CD8-positive, alpha-beta memory T cell (primary cell): Measurements from ENCODE around the gene TMPRSS3. TPM values are rescaled to one million over a fixed set of nuclear protein-coding genes. Genes with fewer than 3 reads are reported as not detected.
A peak's percentile ranks its signal among the peaks of the same experiment; 100 is the strongest.

Source experiments
- CTCF ChIA-PET: fragments of 350-600 bp; sonication (Branson Sonifier 250); formaldehyde crosslinking; loops from one replicate; lab custom pipeline; 2021; ENCODE audit warnings: antibody characterized with exemption; lab: Charles Lee
- POLR2A ChIA-PET: fragments of 350-600 bp; sonication (Branson Sonifier 250); formaldehyde crosslinking; loops from one replicate; lab custom pipeline; 2021; ENCODE audit warnings: antibody characterized with exemption; lab: Charles Lee
- DNase-seq, 5 donors: peaks; one replicate each; pipeline versions ENCODE4 v3.0.0 to v3.0.0-alpha.2; 2020 to 2022; ENCODE audit warnings: mixed read lengths in 1 of 5
- H3K27ac ChIP-seq: one replicate; pipeline ENCODE4 v1.7.0; 2013; ENCODE audit warnings: low read depth, mild to moderate bottlenecking, low read length, moderate library complexity
- H3K27me3 ChIP-seq: 2 replicates; pipeline ENCODE4 v1.7.0; 2013; ENCODE audit warnings: low read length, mild to moderate bottlenecking; ENCODE audit not compliant: insufficient read depth, poor library complexity, severe bottlenecking
- H3K36me3 ChIP-seq: 2 replicates; pipeline ENCODE4 v1.7.0; 2013; ENCODE audit warnings: mild to moderate bottlenecking, low read length, moderate library complexity; ENCODE audit not compliant: insufficient read depth
- H3K4me1 ChIP-seq: 2 replicates; pipeline ENCODE4 v1.7.0; 2013; ENCODE audit warnings: mild to moderate bottlenecking, low read length, moderate library complexity; ENCODE audit not compliant: insufficient read depth
- H3K4me3 ChIP-seq: 2 replicates; pipeline ENCODE4 v1.7.0; 2013; ENCODE audit warnings: mild to moderate bottlenecking, low read length
- H3K9me3 ChIP-seq: 2 replicates; pipeline ENCODE4 v1.7.0; 2013; ENCODE audit warnings: mild to moderate bottlenecking, low read length
- H3K27ac Mint-ChIP-seq, 8 donors: one replicate each; pipeline ENCODE4 v1.8.0; 2020 to 2021; ENCODE audit warnings: mixed read lengths in 8 of 8, mild to moderate bottlenecking in 6 of 8, inconsistent platforms in 3 of 8, moderate library complexity in 3 of 8
- H3K27me3 Mint-ChIP-seq, 2 donors: one replicate each; pipeline ENCODE4 v1.8.0; 2020 to 2021; ENCODE audit warnings: mixed read lengths in 2 of 2, mild to moderate bottlenecking in 1 of 2, moderate library complexity in 1 of 2
- H3K36me3 Mint-ChIP-seq, 3 donors: one replicate each; pipeline ENCODE4 v1.8.0; 2020 to 2021; ENCODE audit warnings: mixed read lengths in 3 of 3, inconsistent platforms in 1 of 3, mild to moderate bottlenecking in 1 of 3
- H3K4me1 Mint-ChIP-seq, 3 donors: one replicate each; pipeline ENCODE4 v1.8.0; 2020 to 2021; ENCODE audit warnings: mixed read lengths in 3 of 3, inconsistent platforms in 1 of 3, mild to moderate bottlenecking in 1 of 3
- H3K4me3 Mint-ChIP-seq, 7 donors: one replicate each; pipeline ENCODE4 v1.8.0; 2020 to 2021; ENCODE audit warnings: mixed read lengths in 7 of 7, mild to moderate bottlenecking in 6 of 7, moderate library complexity in 4 of 7, inconsistent platforms in 2 of 7
- H3K9me3 Mint-ChIP-seq, 5 donors: one replicate each; pipeline ENCODE4 v1.8.0; 2020 to 2022; ENCODE audit warnings: mixed read lengths in 5 of 5, mild to moderate bottlenecking in 3 of 5, moderate library complexity in 2 of 5, inconsistent platforms in 1 of 5
- polyA plus RNA-seq: library from polyadenylated mRNA; unstranded; fragments of 300-500 nt; fragmentation: Illumina TruSeq; gene quantifications from one replicate; pipeline ENCODE4 v1.2.3, GENCODE V29; 2021
- total RNA-seq, 2 experiments: library from RNA; stranded (reverse); gene quantifications; one replicate each; pipeline ENCODE4 v1.2.3, GENCODE V29; 2021

TMPRSS3 gene
- total and polyA plus RNA-seq, 3 experiments from 2014 or later = 2.0 to 20.4 (median 19.6) TPM

DNA sequence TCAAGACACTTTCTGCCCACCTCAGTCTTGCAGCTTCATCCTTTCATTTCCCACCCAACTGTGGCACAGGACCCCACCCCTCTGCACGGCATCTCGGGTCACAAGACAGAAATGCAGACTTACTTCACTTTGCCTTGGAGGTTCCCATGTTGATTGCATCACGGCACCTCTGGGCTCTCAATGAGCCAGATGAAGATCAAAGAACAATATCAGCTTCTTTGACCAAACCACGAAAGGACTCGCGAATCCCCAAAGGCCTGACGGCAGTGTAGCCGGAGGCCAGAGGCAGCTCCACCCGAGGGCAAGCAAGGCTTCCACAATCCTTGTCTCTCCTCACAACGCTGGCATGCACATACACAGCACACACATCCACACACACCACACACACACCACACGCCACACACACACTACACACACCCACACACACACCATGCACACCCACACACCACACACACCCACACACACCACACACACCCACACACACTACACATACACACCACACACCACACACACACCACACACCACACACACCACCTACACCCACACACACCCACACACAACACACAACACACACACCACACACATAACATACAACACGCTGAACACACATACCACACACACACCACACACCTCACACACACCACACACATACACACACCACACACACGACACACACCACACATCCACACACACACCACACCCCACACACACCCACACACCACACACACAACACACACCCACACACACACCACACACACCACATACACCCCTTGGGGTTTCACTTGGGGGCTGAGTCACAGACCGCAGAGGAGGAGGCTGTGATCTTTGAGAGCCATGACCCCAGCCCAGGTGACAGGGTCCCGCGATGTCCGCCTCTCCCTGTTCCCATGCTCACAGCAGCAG lies 43.7 kb upstream of the TMPRSS3 start:
- H3K4me3 ChIP-seq = no peak overlapping the region
- CTCF ChIA-PET = interaction anchor here (0.9 to 1.0 kb wide), 2 partner anchors 36 to 101 kb away, joined by 3 read pairs; partner anchors contain the start of gene UBASH3A
- H3K27ac Mint-ChIP-seq = peak overlapping the region; percentile 10 to 95 (median 80)

DNA sequence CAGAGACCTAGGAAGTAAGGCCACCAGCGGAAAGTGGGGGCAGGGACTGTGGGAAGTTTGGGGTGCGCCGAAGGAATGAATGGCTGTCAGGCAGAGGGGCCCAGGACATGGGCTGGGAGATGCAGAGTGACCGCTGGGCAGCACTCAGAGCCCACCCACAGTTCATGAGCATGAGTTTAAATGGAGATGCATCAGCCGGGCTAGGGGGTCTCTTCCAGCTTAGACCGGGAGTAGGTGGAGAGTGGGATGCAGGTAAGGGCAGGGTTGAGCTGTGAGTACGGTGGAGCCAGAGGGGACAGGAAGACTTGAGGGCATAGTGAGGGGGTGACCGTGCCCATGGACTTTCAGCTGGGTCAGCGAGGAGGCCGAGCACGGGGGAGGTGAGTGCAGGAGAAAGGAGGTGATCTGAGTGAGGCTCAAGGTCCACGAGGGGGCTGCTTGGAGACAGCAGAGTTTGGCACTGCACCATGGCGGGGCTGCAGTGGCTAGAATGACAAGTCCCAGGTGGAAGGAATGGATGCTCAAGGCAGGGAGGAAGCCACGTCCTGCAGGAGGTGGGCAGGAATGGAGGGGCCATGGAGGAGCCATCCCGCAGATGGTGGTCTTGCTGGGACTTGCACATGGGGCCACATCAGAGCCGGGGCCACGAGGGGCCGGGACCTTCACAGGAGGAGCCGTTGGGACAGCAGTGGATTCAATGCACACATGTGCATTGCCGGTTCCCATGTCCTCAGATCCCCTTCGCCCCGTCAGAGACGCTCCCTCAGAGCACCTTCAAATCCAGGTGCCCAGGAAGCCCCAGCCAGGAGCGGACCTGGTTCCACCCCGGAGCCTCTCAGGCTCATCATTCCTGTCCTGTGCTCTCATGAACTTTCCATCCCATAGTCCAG lies 42.7 kb upstream of the TMPRSS3 start:
- Mint-ChIP-seq H3K4me3 (no peak overlapping the region), H3K27ac (peak overlapping the region; percentile 35 to 95 (median 64)), H3K9me3 (no peaks in the 10 kb centered on the region), H3K36me3 (peaks cover 39 to 97% (median 41%) of the 10 kb centered on the region in 3 donors), H3K4me1 (peaks cover 47 to 74% (median 64%) of the 10 kb centered on the region in 3 donors), H3K27me3 (no peaks in the 10 kb centered on the region)
- H3K4me3 ChIP-seq = no peak overlapping the region
- POLR2A ChIA-PET = interaction anchor here (1.4 kb wide), 1 partner anchor 14 kb away, joined by 5 read pairs; no protein-coding TSS in a partner anchor
- H3K27me3 ChIP-seq = no peaks in the 10 kb centered on the region
- H3K36me3 ChIP-seq = peaks cover 66% of the 10 kb centered on the region
- H3K4me1 ChIP-seq = peaks cover 20% of the 10 kb centered on the region
- DNase-seq = no peak
- H3K9me3 ChIP-seq = no peaks in the 10 kb centered on the region
- CTCF ChIA-PET = interaction anchor here (0.9 to 1.0 kb wide), 2 partner anchors 35 to 100 kb away, joined by 3 read pairs; partner anchors contain the start of gene UBASH3A
- no peak overlapping the region for H3K27ac ChIP-seq

More for the DNA sequence above, 43.7 kb upstream of the TMPRSS3 start:
- no peak overlapping the region for H3K27ac ChIP-seq
- H3K9me3 ChIP-seq = no peaks in the 10 kb centered on the region
- Mint-ChIP-seq H3K36me3 (peaks cover 31 to 97% (median 34%) of the 10 kb centered on the region in 3 donors), H3K9me3 (no peaks in the 10 kb centered on the region), H3K27me3 (no peaks in the 10 kb centered on the region), H3K4me3 (peak overlapping the region in 4 of 7 donors; percentile 6 to 87 (median 41)), H3K4me1 (peaks cover 47 to 65% (median 58%) of the 10 kb centered on the region in 3 donors)
- H3K4me1 ChIP-seq = peaks cover 16% of the 10 kb centered on the region
- DNase-seq = peak in 1 of 5 donors; percentile 64
- no peaks in the 10 kb centered on the region for H3K27me3 ChIP-seq
- peaks cover 57% of the 10 kb centered on the region for H3K36me3 ChIP-seq
- POLR2A ChIA-PET = interaction anchor here (1.4 kb wide), 1 partner anchor 14 kb away, joined by 5 read pairs; no protein-coding TSS in a partner anchor

DNA sequence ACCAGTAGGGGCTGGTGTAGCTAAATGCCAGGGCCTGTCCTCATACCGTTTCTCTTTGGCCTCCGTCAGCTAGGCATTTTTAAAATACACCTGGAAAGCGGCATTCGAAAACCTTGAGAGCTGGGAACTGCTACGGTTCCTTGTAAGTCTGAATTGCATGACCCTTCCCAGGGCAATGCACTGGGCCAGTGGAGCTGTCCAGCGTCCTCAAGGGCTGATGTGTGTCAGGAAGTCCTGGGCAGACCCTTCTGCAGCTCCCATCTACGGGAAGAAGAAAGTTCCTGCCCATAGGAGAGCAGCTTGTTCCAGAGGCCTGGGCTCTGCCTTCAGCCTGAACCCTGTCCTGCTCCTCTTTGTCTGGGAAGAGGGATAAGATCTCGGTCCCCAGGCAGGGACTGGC lies 41.9 kb upstream of the TMPRSS3 start:
- Histone ChIP-seq H3K36me3 (peaks cover 68% of the 10 kb centered on the region), H3K27me3 (no peaks in the 10 kb centered on the region), H3K9me3 (no peaks in the 10 kb centered on the region), H3K4me3 (no peak overlapping the region), H3K4me1 (peaks cover 20% of the 10 kb centered on the region), H3K27ac (no peak overlapping the region)
- Mint-ChIP-seq H3K4me3 (no peak overlapping the region), H3K36me3 (peaks cover 41 to 97% (median 47%) of the 10 kb centered on the region in 3 donors), H3K27ac (peak overlapping the region in 1 of 8 donors; percentile 76), H3K9me3 (no peaks in the 10 kb centered on the region), H3K27me3 (no peaks in the 10 kb centered on the region), H3K4me1 (peaks cover 47 to 78% (median 64%) of the 10 kb centered on the region in 3 donors)
- no peak for DNase-seq
- POLR2A ChIA-PET = no interaction called here
- CTCF ChIA-PET = interaction anchor here (1.5 kb wide), 1 partner anchor 37 kb away, joined by 3 read pairs; no protein-coding TSS in a partner anchor

DNA sequence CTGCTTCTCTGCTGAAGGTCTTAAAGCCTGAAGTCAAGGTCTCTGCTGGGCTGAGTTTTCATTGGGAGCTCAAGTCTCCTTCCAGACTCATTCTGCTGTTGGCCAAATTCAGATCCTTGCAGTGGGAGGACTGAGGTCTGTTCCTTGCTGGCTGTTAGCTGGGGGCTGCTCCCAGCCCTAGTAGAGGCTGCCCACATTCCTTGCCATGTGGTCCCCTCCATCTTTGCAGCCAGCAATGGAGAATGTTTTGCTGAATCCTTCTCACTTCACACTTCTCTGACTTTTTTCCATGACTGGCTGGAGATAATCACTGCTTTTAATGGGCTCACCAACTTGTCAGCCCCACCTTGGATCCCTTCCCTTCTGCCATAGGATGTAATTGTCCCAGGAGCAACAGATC lies 41.1 kb upstream of the TMPRSS3 start:
- no peak overlapping the region for H3K4me3 Mint-ChIP-seq
- ChIA-PET POLR2A (no interaction called here), CTCF (interaction anchor here (0.6 to 1.8 kb wide), 5 partner anchors 13 to 56 kb away, joined by 3 to 6 read pairs (median 3); no protein-coding TSS in a partner anchor)
- H3K4me1 Mint-ChIP-seq = peaks cover 43 to 75% (median 64%) of the 10 kb centered on the region in 3 donors
- peaks cover 42 to 97% (median 54%) of the 10 kb centered on the region in 3 donors for H3K36me3 Mint-ChIP-seq
- H3K36me3 ChIP-seq = peaks cover 70% of the 10 kb centered on the region
- no peaks in the 10 kb centered on the region for H3K9me3 ChIP-seq
- H3K27ac Mint-ChIP-seq = peak overlapping the region in 4 of 8 donors; percentile 6 to 50 (median 31)
- H3K4me1 ChIP-seq = peaks cover 20% of the 10 kb centered on the region
- H3K27ac ChIP-seq = no peak overlapping the region
- no peak for DNase-seq
- H3K9me3 Mint-ChIP-seq = no peaks in the 10 kb centered on the region
- H3K27me3 ChIP-seq = no peaks in the 10 kb centered on the region
- H3K4me3 ChIP-seq = no peak overlapping the region
- H3K27me3 Mint-ChIP-seq = no peaks in the 10 kb centered on the region

DNA sequence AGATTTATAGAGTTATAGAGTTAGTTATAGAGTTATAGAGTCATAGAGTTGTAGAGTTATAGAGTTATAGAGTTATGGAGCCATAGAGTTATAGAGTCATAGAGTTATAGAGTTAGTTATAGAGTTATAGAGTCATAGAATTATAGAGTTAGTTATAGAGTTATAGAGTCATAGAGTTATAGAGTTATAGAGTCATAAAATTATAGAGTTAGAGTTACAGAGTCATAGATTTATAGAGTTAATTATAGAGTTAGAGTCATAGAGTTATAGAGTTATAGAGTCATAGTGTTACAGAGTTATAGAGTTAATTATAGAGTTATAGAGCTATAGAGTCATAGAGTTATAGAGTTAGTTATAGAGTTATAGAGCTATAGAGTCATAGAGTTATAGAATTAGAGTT lies 40.0 kb upstream of the TMPRSS3 start:
- ChIA-PET POLR2A (no interaction called here), CTCF (interaction anchor here (1.1 to 1.8 kb wide), 3 partner anchors 14 to 54 kb away, joined by 3 to 4 read pairs (median 3); no protein-coding TSS in a partner anchor)
- DNase-seq = no peak
- Mint-ChIP-seq H3K27ac (peak overlapping the region in 3 of 8 donors; percentile 38 to 62 (median 54)), H3K9me3 (no peaks in the 10 kb centered on the region), H3K27me3 (no peaks in the 10 kb centered on the region), H3K36me3 (peaks cover 45 to 99% (median 54%) of the 10 kb centered on the region in 3 donors), H3K4me3 (no peak overlapping the region), H3K4me1 (peaks cover 40 to 70% (median 60%) of the 10 kb centered on the region in 3 donors)
- Histone ChIP-seq H3K4me3 (no peak overlapping the region), H3K9me3 (no peaks in the 10 kb centered on the region), H3K27ac (no peak overlapping the region), H3K27me3 (no peaks in the 10 kb centered on the region), H3K36me3 (peaks cover 74% of the 10 kb centered on the region), H3K4me1 (peaks cover 20% of the 10 kb centered on the region)

DNA sequence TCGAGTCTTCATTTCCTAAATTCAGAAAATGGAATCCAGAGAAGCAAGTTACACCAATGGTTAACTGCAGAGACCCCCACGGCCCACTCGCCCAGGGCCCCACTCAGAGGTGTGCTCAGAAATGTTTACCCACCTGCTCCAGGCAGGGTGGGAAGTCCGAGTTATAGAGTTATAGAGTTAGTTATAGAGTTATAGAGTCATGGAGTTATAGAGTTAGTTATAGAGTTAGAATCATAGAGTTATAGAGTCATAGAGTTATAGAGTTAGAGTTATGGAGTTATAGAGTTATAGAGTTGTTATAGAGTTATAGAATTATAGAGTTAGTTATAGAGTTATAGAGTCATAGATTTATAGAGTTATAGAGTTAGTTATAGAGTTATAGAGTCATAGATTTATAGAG lies 39.5 kb upstream of the TMPRSS3 start:
- Histone ChIP-seq H3K36me3 (peaks cover 79% of the 10 kb centered on the region), H3K4me1 (peaks cover 20% of the 10 kb centered on the region), H3K27ac (no peak overlapping the region), H3K4me3 (no peak overlapping the region), H3K27me3 (no peaks in the 10 kb centered on the region), H3K9me3 (no peaks in the 10 kb centered on the region)
- H3K4me1 Mint-ChIP-seq = peaks cover 37 to 66% (median 56%) of the 10 kb centered on the region in 3 donors
- no peaks in the 10 kb centered on the region for H3K9me3 Mint-ChIP-seq
- peak overlapping the region in 6 of 8 donors; percentile 8 to 83 (median 38) for H3K27ac Mint-ChIP-seq
- H3K36me3 Mint-ChIP-seq = peaks cover 45 to 99% (median 54%) of the 10 kb centered on the region in 3 donors
- no peak overlapping the region for H3K4me3 Mint-ChIP-seq
- CTCF ChIA-PET = interaction anchor here (1.0 to 1.8 kb wide), 3 partner anchors 26 to 54 kb away, joined by 3 to 4 read pairs (median 3); no protein-coding TSS in a partner anchor
- DNase-seq = no peak
- H3K27me3 Mint-ChIP-seq = no peaks in the 10 kb centered on the region
- POLR2A ChIA-PET = no interaction called here

DNA sequence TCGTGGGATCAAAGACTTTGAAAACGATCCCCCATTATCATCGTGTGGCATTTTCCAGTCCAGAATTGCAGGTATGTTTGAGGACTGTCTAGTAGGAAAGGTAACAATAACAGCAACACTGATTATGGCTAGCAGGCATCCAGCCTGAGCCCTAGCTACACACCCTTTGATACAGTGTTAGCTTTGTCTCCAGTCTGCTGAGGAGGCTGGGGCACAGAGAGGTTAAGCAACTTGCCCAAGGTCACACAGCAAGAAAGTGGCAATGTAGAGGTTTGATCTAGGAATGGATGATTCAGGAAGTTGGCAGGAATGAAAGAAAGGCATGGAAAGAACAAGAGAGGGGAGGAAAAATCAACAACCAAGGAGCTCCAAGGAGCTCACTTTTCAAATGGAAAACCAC lies 39.0 kb upstream of the TMPRSS3 start:
- no peaks in the 10 kb centered on the region for H3K9me3 Mint-ChIP-seq
- H3K4me1 Mint-ChIP-seq = peaks cover 32 to 61% (median 50%) of the 10 kb centered on the region in 3 donors
- peak overlapping the region; percentile 6 to 89 (median 25) for H3K27ac Mint-ChIP-seq
- POLR2A ChIA-PET = no interaction called here
- Histone ChIP-seq H3K9me3 (no peaks in the 10 kb centered on the region), H3K27me3 (no peaks in the 10 kb centered on the region), H3K27ac (no peak overlapping the region), H3K4me1 (peaks cover 20% of the 10 kb centered on the region), H3K36me3 (peaks cover 81% of the 10 kb centered on the region), H3K4me3 (no peak overlapping the region)
- H3K27me3 Mint-ChIP-seq = no peaks in the 10 kb centered on the region
- CTCF ChIA-PET = interaction anchor here (1.0 to 1.2 kb wide), 2 partner anchors 25 to 30 kb away, joined by 3 read pairs; no protein-coding TSS in a partner anchor
- H3K36me3 Mint-ChIP-seq = peaks cover 45 to 99% (median 54%) of the 10 kb centered on the region in 3 donors
- H3K4me3 Mint-ChIP-seq = peak overlapping the region in 1 of 7 donors; percentile 40
- DNase-seq = no peak
